Dendritic cell treated with granulocyte-macrophage colony-stimulating factor and Interleukin-4, amounts not matched to agents 40 ng/mL and 50 ng/mL, for 4 days (primary cell): ENCODE measurements around the gene GMPPA.

ENCODE experiments used
- H3K27ac Mint-ChIP-seq: one replicate; pipeline ENCODE4 v1.8.0; 2022; ENCODE audit warnings: mild to moderate bottlenecking, mixed read lengths
- H3K27me3 Mint-ChIP-seq: one replicate; pipeline ENCODE4 v1.8.0; 2022; ENCODE audit warnings: mild to moderate bottlenecking, mixed read lengths
- H3K36me3 Mint-ChIP-seq: one replicate; pipeline ENCODE4 v1.8.0; 2022; ENCODE audit warnings: low read depth, mixed read lengths
- H3K4me1 Mint-ChIP-seq: one replicate; pipeline ENCODE4 v1.8.0; 2022; ENCODE audit warnings: low read depth, mixed read lengths
- H3K4me3 Mint-ChIP-seq: one replicate; pipeline ENCODE4 v1.8.0; 2022; ENCODE audit warnings: mild to moderate bottlenecking, moderate library complexity, mixed read lengths
- H3K9me3 Mint-ChIP-seq: one replicate; pipeline ENCODE4 v1.8.0; 2022; ENCODE audit warnings: mixed read lengths
- intact Hi-C: fragments of 100-400 bp; cut with micrococcal nuclease; formaldehyde crosslinking; loops from one replicate; pipeline ENCODE4 v1.15.0; 2022

GMPPA gene

DNA sequence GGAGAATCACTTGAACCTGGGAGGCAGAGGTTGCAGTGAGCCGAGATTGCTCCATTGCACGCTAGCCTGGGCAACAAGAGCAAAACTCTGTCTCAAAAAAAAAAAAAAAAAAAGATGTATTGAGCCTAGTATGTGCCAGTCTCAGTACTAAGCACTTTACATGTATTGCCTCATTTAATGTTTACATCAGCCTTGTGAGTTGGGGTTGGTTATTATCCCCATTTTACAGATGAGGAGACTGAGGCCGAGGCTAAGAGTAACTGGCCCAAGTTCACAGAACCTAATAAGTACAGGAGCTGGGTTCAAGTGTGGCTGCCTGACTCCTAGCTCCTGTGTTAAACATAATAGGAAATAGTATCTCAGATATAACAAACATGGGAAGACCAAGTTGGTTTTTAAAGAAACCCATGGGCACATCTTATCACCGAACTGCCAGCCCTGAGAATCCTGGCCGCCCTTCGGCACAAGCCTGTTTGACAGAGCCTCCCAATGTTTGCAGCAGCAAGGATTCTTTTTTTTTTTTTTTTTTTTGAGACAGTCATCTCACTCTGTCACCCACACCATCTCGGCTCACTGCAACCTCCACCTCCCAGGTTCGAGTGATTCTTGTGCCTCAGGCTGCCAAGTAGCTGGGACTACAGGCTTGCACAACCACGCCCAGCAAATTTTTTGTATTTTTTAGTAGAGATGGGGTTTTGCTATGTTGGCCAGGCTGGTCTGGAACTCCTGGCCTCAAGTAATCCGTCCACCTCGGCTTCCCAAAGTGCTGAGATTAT, 24.2 kb upstream of the GMPPA start:
- H3K27me3 Mint-ChIP-seq, result peaks cover 28% of the 10 kb centered on the region
- no peaks in the 10 kb centered on the region for H3K36me3 Mint-ChIP-seq
- H3K9me3 Mint-ChIP-seq, result no peaks in the 10 kb centered on the region
- H3K27ac Mint-ChIP-seq, result no peak overlapping the region
- intact Hi-C loops, result no loop called here
- H3K4me1 Mint-ChIP-seq, result peaks cover 5% of the 10 kb centered on the region
- H3K4me3 Mint-ChIP-seq, result no peak overlapping the region

DNA sequence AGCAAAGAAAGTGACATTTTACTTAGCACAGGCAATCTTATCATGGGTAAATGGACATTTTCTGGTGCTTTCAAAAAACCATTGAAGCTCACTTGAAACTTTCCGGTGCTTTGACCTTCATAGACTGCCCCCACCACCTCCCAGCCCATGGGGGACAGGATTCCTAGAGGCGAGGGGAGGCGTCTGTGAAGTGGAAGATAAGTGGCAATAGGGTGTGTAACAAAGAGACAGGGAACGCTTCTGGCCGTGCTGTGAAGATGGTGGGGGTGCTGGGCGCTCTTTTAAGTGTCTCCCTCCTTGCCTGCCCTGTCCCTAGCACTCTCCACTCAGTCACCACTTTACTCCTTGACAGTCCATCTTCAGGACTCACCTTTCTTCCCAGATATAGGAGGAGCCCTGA, 23.4 kb upstream of the GMPPA start:
- peaks cover 5% of the 10 kb centered on the region for H3K4me1 Mint-ChIP-seq
- H3K36me3 Mint-ChIP-seq, result no peaks in the 10 kb centered on the region
- intact Hi-C loops, result no loop called here
- no peaks in the 10 kb centered on the region for H3K9me3 Mint-ChIP-seq
- no peak overlapping the region for H3K27ac Mint-ChIP-seq
- peaks cover 36% of the 10 kb centered on the region for H3K27me3 Mint-ChIP-seq
- no peak overlapping the region for H3K4me3 Mint-ChIP-seq

DNA sequence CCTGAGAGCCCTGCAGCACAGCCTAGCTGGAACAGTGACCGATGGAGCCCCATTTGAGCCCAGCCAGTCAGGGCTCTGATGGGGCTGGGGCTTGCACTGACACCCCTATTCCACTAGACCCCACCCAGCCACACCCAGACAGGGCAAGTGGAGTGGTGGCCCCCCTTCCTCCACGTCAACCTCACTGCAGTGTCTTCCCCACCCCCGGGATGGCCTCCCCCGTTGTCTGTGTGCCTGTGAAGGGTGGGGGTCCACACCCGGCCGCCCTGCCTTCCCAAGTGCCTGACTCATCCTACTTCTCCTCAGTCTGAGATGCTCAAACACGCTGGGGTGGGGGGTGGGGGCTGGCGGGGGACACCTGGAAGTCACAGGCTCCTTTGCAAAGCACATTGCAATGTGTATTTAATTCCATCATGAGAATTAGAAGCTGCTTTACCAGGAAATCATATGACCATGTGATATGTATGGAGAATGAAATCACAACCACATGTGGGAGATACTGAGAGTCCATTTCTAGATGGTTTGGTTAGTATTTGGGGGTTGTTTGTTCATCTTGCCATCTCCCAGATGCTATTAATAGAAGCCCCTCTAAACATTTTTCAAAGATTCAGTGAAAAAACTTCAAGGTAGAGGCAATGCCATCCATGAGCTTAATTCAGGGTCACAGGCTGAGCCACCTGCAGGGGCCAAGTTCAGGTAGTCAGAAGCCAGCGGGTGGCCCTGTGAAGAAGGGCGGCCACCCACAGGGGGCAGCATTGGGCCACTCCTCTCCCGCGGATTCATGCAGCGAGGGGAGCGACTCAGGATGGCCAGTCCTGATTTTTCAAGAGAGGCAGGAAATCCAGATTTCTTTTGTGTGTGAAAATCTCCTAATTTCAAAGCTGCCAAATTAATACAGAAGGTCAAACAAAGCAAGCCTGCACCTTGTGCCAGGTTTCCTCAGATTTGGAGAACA, 22.7 kb upstream of the GMPPA start:
- intact Hi-C loops, result loop anchor here (1.0 kb wide), 1 partner anchor 54 kb away; no protein-coding TSS in a partner anchor
- Mint-ChIP-seq H3K36me3 (no peaks in the 10 kb centered on the region), H3K27me3 (peaks cover 40% of the 10 kb centered on the region), H3K4me3 (no peak overlapping the region), H3K4me1 (peaks cover 5% of the 10 kb centered on the region), H3K9me3 (no peaks in the 10 kb centered on the region), H3K27ac (no peak overlapping the region)

DNA sequence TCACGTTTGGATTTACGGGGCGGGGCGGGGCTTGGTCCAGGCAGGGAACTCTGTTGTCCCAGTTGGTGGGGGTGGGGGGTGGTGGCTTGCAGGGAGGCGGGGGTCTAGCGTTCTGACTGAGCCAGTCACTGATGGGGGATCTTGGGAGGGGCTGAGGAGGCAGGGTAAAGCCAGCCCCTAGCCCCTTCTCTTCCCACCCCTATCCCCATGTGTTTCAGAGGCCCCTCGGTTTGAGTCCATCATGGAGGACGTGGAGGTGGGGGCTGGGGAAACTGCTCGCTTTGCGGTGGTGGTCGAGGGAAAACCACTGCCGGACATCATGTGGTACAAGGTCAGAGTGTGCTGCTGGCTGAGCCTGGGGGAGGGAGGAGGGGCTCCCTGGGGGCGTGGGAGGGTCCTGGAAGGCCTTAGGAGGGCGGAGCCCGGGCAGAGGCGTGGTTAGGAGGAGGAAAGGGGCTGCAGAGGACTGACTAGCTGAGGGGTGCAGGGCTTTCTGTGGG, 22.0 kb upstream of the GMPPA start:
- H3K27ac Mint-ChIP-seq, result no peak overlapping the region
- H3K4me1 Mint-ChIP-seq, result peaks cover 5% of the 10 kb centered on the region
- no peak overlapping the region for H3K4me3 Mint-ChIP-seq
- intact Hi-C loops, result loop anchor here (1.0 kb wide), 1 partner anchor 54 kb away; no protein-coding TSS in a partner anchor
- H3K27me3 Mint-ChIP-seq, result peaks cover 45% of the 10 kb centered on the region
- H3K9me3 Mint-ChIP-seq, result no peaks in the 10 kb centered on the region
- no peaks in the 10 kb centered on the region for H3K36me3 Mint-ChIP-seq

DNA sequence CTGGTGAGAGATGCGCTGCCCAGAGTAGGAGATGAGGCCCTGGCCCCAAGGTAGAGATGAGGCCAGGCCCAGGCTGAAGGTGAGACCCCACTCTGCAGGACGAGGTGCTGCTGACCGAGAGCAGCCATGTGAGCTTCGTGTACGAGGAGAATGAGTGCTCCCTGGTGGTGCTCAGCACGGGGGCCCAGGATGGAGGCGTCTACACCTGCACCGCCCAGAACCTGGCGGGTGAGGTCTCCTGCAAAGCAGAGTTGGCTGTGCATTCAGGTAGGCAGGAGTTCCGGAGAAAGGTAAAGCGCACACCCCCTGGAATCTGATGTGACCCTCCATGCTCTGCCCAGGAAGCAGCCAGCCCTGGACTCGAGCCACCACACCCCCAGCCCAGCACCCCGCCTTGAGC, 21.5 kb upstream of the GMPPA start:
- Mint-ChIP-seq H3K4me1 (peaks cover 5% of the 10 kb centered on the region), H3K9me3 (no peaks in the 10 kb centered on the region)
- intact Hi-C loops, result no loop called here

DNA sequence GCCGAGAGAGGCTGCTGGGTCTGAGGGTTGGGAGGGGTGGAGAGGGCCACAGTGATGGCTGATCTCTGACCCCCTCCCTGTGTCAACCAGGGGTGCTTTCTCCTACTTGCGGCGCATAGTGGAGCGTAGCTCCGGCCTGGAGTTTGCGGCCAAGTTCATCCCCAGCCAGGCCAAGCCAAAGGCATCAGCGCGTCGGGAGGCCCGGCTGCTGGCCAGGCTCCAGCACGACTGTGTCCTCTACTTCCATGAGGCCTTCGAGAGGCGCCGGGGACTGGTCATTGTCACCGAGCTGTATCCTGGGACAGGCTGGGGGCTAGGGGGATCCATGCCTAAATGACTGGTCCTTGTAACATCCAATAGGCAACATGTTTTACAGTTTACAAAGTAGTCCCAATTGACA, 20.9 kb upstream of the GMPPA start:
- Mint-ChIP-seq H3K4me3 (no peak overlapping the region), H3K4me1 (peaks cover 5% of the 10 kb centered on the region), H3K36me3 (no peaks in the 10 kb centered on the region), H3K27me3 (peaks cover 56% of the 10 kb centered on the region), H3K9me3 (no peaks in the 10 kb centered on the region), H3K27ac (no peak overlapping the region)
- intact Hi-C loops, result no loop called here

More for the DNA sequence above, 21.5 kb upstream of the GMPPA start:
- Mint-ChIP-seq H3K4me3 (no peak overlapping the region), H3K27me3 (peaks cover 49% of the 10 kb centered on the region), H3K36me3 (no peaks in the 10 kb centered on the region), H3K27ac (no peak overlapping the region)

DNA sequence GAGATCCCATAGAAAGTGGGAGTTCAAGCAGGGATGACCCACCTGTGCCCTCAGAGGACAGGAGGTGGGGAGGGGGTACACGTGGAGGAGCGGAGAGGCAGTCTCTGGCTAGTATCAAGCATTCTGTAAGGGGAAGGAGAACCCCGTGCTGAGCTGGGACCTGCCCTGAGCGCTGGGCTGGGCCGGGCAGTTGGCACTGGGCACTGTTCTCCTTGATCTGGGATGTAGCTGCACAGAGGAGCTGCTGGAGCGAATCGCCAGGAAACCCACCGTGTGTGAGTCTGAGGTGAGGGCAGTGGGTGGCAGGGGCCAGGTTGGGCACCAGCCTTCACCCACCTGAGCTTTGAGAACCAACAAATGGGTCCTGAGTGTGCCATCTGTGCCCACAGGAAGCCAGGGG, 19.8 kb upstream of the GMPPA start:
- Mint-ChIP-seq H3K4me3 (no peak overlapping the region), H3K36me3 (no peaks in the 10 kb centered on the region), H3K27ac (no peak overlapping the region), H3K4me1 (peaks cover 5% of the 10 kb centered on the region), H3K9me3 (no peaks in the 10 kb centered on the region), H3K27me3 (peaks cover 62% of the 10 kb centered on the region)
- intact Hi-C loops, result no loop called here

DNA sequence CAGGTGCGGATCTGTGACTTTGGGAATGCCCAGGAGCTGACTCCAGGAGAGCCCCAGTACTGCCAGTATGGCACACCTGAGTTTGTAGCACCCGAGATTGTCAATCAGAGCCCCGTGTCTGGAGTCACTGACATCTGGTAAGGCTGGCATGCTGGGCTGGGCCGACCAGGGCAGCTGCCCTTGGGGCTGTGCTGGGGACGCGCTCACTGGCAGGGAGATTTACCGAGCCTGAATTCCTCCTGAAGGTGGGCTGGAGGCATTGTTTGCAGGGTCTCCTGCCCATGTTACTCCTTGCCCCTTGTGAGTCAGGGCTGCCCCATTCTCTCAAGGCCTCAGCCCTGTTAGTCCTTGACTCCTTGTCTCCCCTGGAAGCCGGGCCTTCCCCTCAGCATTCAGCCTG, 18.7 kb upstream of the GMPPA start:
- Mint-ChIP-seq H3K9me3 (no peaks in the 10 kb centered on the region), H3K4me1 (peaks cover 11% of the 10 kb centered on the region), H3K27ac (no peak overlapping the region), H3K4me3 (no peak overlapping the region), H3K36me3 (no peaks in the 10 kb centered on the region), H3K27me3 (peaks cover 71% of the 10 kb centered on the region)
- intact Hi-C loops, result no loop called here

DNA sequence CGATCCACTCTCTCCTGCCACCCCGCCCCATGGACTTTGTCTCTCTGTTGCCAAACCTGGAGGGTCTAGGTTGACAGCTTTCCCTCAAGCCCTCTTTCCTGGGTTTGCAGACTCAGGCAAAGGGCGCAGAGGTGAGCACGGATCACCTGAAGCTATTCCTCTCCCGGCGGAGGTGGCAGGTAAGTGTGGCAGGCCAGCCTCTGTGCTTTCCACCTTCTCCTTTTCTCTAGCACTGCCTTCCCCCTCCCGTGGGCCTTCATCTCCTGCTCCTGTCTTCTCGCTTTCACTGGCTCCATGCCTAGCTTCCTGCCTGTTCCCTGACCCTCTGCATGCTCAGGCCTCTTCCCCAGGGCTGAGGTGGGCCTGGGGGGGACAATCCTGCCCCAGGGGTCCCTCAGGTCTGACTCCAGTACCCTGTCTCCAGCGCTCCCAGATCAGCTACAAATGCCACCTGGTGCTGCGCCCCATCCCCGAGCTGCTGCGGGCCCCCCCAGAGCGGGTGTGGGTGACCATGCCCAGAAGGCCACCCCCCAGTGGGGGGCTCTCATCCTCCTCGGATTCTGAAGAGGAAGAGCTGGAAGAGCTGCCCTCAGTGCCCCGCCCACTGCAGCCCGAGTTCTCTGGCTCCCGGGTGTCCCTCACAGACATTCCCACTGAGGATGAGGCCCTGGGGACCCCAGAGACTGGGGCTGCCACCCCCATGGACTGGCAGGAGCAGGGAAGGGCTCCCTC, 15.9 kb upstream of the GMPPA start:
- intact Hi-C loops, result no loop called here
- Mint-ChIP-seq H3K36me3 (no peaks in the 10 kb centered on the region), H3K4me3 (no peak overlapping the region), H3K9me3 (no peaks in the 10 kb centered on the region), H3K27ac (no peak overlapping the region), H3K27me3 (peaks cover 78% of the 10 kb centered on the region), H3K4me1 (peaks cover 6% of the 10 kb centered on the region)

DNA sequence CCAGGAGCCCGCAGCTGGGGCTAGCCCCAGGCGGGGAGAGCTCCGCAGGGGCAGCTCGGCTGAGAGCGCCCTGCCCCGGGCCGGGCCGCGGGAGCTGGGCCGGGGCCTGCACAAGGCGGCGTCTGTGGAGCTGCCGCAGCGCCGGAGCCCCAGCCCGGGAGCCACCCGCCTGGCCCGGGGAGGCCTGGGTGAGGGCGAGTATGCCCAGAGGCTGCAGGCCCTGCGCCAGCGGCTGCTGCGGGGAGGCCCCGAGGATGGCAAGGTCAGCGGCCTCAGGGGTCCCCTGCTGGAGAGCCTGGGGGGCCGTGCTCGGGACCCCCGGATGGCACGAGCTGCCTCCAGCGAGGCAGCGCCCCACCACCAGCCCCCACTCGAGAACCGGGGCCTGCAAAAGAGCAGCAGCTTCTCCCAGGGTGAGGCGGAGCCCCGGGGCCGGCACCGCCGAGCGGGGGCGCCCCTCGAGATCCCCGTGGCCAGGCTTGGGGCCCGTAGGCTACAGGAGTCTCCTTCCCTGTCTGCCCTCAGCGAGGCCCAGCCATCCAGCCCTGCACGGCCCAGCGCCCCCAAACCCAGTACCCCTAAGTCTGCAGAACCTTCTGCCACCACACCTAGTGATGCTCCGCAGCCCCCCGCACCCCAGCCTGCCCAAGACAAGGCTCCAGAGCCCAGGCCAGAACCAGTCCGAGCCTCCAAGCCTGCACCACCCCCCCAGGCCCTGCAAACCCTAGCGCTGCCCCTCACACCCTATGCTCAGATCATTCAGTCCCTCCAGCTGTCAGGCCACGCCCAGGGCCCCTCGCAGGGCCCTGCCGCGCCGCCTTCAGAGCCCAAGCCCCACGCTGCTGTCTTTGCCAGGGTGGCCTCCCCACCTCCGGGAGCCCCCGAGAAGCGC, 15.0 kb upstream of the GMPPA start:
- intact Hi-C loops, result no loop called here
- H3K4me1 Mint-ChIP-seq, result peaks cover 6% of the 10 kb centered on the region

DNA sequence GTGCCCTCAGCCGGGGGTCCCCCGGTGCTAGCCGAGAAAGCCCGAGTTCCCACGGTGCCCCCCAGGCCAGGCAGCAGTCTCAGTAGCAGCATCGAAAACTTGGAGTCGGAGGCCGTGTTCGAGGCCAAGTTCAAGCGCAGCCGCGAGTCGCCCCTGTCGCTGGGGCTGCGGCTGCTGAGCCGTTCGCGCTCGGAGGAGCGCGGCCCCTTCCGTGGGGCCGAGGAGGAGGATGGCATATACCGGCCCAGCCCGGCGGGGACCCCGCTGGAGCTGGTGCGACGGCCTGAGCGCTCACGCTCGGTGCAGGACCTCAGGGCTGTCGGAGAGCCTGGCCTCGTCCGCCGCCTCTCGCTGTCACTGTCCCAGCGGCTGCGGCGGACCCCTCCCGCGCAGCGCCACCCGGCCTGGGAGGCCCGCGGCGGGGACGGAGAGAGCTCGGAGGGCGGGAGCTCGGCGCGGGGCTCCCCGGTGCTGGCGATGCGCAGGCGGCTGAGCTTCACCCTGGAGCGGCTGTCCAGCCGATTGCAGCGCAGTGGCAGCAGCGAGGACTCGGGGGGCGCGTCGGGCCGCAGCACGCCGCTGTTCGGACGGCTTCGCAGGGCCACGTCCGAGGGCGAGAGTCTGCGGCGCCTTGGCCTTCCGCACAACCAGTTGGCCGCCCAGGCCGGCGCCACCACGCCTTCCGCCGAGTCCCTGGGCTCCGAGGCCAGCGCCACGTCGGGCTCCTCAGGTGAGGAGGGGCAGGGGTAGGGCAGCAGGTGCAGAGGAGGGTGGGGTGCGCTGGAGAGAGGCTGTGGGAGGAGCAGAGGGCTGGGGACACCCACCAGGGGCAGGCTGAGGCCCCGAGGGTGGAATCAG, 14.1 kb upstream of the GMPPA start:
- no peaks in the 10 kb centered on the region for H3K36me3 Mint-ChIP-seq
- H3K27ac Mint-ChIP-seq, result no peak overlapping the region
- peaks cover 86% of the 10 kb centered on the region for H3K27me3 Mint-ChIP-seq
- peaks cover 6% of the 10 kb centered on the region for H3K4me1 Mint-ChIP-seq
- H3K4me3 Mint-ChIP-seq, result no peak overlapping the region
- H3K9me3 Mint-ChIP-seq, result no peaks in the 10 kb centered on the region
- intact Hi-C loops, result no loop called here

More for the DNA sequence above, 15.0 kb upstream of the GMPPA start:
- peaks cover 86% of the 10 kb centered on the region for H3K27me3 Mint-ChIP-seq
- no peak overlapping the region for H3K4me3 Mint-ChIP-seq
- H3K36me3 Mint-ChIP-seq, result no peaks in the 10 kb centered on the region
- H3K9me3 Mint-ChIP-seq, result no peaks in the 10 kb centered on the region
- no peak overlapping the region for H3K27ac Mint-ChIP-seq

DNA sequence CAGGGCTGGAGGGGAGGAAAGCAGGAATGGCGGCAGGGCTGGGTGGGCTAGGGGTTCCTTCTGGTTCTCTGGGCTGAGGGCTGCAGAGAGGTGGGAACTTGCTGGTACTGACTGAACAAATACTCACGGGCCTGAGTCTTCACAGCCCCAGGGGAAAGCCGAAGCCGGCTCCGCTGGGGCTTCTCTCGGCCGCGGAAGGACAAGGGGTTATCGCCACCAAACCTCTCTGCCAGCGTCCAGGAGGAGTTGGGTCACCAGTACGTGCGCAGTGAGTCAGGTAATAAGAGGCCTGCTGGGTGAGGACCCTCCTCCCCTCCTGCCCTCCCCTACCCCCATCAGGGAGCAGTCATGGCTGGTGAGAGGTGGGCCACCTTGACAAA, 13.5 kb upstream of the GMPPA start:
- intact Hi-C loops, result no loop called here
- H3K27ac Mint-ChIP-seq, result no peak overlapping the region
- H3K36me3 Mint-ChIP-seq, result no peaks in the 10 kb centered on the region
- H3K4me1 Mint-ChIP-seq, result peaks cover 6% of the 10 kb centered on the region
- peaks cover 84% of the 10 kb centered on the region for H3K27me3 Mint-ChIP-seq
- no peaks in the 10 kb centered on the region for H3K9me3 Mint-ChIP-seq
- H3K4me3 Mint-ChIP-seq, result no peak overlapping the region
